Skeletal muscle satellite cell (primary cell): ENCODE results near the gene NFX1.

Experiments
- H3K27me3 ChIP-seq: 2 replicates; pipeline ENCODE4 v1.7.0; 2013; ENCODE audit warnings: low read length; ENCODE audit not compliant: control insufficient read depth, insufficient read depth
- H3K36me3 ChIP-seq: 2 replicates; pipeline ENCODE4 v1.7.0; 2013; ENCODE audit warnings: mild to moderate bottlenecking, control low read depth, low read length; ENCODE audit not compliant: insufficient read depth
- H3K4me1 ChIP-seq: 2 replicates; pipeline ENCODE4 v1.7.0; 2013; ENCODE audit warnings: low read length; ENCODE audit not compliant: control insufficient read depth, insufficient read depth
- H3K4me2 ChIP-seq: 2 replicates; pipeline ENCODE4 v1.7.0; 2013; ENCODE audit warnings: mild to moderate bottlenecking, low read length
- H3K4me3 ChIP-seq: 2 replicates; pipeline ENCODE4 v1.7.0; 2013; ENCODE audit warnings: low read length
- H3K9ac ChIP-seq: 2 replicates; pipeline ENCODE4 v1.7.0; 2013; ENCODE audit warnings: mild to moderate bottlenecking, low read depth, low read length, moderate library complexity
- H3K9me3 ChIP-seq: replicated peaks from 2 replicates; pipeline ENCODE4 v1.7.0; 2013; ENCODE audit warnings: mild to moderate bottlenecking, control low read depth, low read length

Gene NFX1

DNA sequence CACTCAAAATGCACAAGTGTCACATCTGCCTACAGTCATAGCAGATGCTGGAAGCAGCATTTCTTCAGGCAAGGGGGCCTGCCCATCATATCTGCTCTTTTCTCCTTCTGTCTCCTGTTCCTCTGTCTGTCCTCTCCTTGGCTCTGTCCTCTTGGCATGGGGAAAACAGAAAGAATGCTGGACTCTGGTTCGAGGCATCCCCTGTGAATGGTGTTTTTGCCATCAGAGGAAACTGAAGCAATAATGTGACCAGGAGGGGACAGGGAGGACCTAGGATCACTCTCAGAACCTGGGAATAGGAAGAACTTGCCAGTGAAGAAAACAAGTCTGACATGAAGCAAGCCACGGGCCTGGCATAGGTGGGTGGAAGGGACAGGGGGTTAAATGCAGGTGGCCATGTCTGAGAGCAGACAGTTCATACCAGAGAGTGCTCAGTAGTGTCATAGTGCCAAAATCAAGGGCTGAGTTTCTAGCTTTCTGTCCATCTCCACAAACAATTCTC, 76.7 kb downstream of the NFX1 start:
- H3K36me3 ChIP-seq, result peaks cover 56% of the 10 kb centered on the region
- no peaks in the 10 kb centered on the region for H3K4me1 ChIP-seq
- no peaks in the 10 kb centered on the region for H3K9me3 ChIP-seq

DNA sequence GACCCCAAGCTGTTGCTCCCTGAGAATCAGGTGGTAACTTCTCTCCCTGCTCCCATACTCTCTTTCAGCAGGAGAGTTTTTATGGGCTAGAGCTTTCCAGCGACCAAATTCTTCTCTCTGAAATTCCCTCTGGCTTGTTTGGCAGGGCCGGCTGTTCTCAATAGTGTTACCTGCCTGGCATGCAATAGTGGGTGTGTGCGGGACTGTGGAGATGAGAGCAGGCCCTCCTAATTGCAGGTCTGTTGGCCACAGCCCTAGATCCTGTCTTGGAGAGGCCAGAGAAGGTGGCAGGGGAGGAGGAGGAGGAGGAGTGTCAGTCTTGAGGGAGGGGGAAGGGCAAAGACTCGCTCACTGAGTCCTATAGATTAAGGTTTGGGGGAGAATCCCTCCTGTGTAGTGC, 82.6 kb downstream of the NFX1 start:
- Histone ChIP-seq H3K4me3 (no peak overlapping the region), H3K4me1 (no peaks in the 10 kb centered on the region), H3K9me3 (no peaks in the 10 kb centered on the region), H3K9ac (no peak overlapping the region), H3K27me3 (no peaks in the 10 kb centered on the region), H3K36me3 (peaks cover 36% of the 10 kb centered on the region), H3K4me2 (no peak overlapping the region)

More for the DNA sequence above, 76.7 kb downstream of the NFX1 start:
- Histone ChIP-seq H3K9ac (no peak overlapping the region), H3K27me3 (no peaks in the 10 kb centered on the region), H3K4me3 (no peak overlapping the region), H3K4me2 (no peak overlapping the region)

DNA sequence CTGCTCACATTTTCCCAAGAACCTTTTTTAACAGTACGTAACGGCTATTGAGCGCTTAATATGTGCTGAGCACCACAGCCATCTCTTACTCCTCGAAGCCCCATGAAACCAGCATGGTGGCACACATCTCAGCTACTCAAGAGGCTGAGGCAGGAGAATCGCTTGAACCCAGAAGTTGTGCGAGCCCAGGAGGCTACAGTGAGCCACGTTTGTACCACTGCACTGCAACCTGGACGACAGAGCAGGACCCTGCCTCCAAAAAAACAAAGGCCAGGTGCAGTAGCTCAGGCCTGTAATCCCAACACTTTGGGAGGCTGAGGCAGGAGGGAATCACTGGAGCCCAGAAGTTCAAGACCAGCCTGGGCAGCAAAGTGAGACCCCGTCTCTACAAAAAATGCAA, 83.9 kb downstream of the NFX1 start:
- Histone ChIP-seq H3K9ac (no peak overlapping the region), H3K27me3 (no peaks in the 10 kb centered on the region), H3K9me3 (no peaks in the 10 kb centered on the region), H3K4me2 (no peak overlapping the region), H3K36me3 (peaks cover 30% of the 10 kb centered on the region), H3K4me3 (no peak overlapping the region), H3K4me1 (no peaks in the 10 kb centered on the region)

DNA sequence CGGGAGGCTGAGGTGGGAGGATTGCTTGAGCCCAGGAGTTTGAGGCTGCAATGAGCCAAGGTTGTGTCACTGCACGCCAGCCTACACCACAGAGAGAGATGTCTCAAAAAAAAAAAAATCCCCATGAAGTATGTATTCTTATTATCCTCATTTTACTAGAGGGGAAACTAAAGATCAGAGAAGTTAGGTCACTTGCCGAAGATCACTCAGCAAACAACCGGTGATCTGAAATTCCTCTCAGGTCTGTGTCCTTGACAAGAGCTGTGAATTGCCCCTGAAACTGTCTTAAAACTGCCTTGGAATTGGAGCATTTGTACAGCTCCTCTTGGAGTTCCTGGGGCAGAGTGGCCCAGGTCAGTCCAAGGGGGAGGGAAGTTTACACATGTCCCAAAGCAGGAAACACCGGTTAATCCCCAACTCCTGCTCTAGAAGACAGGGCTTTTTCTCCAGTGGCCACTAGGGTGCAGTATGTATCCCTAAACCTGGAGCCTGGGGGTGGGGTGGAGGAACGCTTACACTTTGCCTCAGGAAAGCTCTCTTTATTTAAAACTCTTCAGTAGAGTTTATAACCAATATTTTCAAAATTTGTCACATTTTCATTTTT, 84.4 kb downstream of the NFX1 start:
- H3K9me3 ChIP-seq, result no peaks in the 10 kb centered on the region
- H3K27me3 ChIP-seq, result no peaks in the 10 kb centered on the region
- H3K4me3 ChIP-seq, result no peak overlapping the region
- H3K9ac ChIP-seq, result no peak overlapping the region
- H3K4me1 ChIP-seq, result no peaks in the 10 kb centered on the region
- H3K36me3 ChIP-seq, result peaks cover 24% of the 10 kb centered on the region
- peak overlapping the region; percentile 28 for H3K4me2 ChIP-seq

DNA sequence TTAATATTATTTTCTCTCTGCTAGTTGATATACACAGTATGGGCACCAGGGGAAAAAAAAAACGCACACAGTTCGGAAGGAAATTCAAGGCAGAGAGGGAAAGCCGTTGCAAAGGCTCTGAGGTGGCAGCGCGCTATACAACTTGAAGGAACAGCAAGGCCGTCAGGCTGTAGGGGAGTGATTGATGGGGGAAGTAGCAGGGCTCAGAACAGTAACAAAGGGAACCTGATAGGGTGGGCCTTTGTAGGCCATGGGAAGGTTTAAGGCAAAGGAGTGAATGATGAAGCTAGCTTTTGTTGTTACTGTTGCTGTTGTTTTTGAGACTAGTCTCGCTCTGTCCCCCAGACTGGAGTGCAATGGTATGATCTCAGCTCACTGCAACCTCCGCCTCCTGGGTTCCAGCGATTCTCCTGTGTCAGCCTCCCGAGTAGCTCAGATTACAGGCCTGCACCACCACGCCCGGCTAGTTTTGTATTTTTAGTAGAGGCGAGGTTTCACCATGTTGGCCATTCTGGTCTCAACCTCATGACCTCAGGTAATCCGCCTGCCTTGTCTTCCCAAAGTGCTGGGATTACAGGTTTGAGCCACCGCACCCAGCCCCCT, 85.0 kb downstream of the NFX1 start:
- H3K9ac ChIP-seq, result peak overlapping the region; percentile 19
- H3K36me3 ChIP-seq, result peaks cover 18% of the 10 kb centered on the region
- no peaks in the 10 kb centered on the region for H3K4me1 ChIP-seq
- peak overlapping the region; percentile 28 for H3K4me2 ChIP-seq
- H3K9me3 ChIP-seq, result no peaks in the 10 kb centered on the region
- no peaks in the 10 kb centered on the region for H3K27me3 ChIP-seq
- H3K4me3 ChIP-seq, result no peak overlapping the region

DNA sequence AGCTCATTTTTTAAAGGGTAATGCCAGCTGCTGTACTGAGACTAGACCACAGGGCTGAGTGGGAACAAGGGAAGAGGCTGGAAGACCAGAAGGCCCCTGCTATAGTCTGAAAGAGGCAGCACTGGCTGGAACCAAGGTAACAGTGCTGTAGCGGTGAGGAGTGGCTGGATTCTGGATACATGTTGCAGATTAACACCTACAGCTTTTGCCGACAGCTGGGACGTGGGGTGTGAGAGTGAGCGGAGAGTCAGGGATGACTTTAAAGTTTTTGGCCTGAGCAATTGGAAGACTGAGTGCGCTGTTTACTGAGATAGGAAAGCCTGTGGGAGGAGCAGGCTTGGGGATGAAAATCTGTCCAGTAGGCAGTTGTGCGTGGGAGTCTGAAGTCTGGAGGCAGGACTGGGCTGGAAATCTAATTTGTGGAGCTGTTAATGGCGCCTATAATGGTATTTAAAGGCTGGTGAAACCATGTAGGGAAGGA, 85.6 kb downstream of the NFX1 start:
- Histone ChIP-seq H3K4me2 (no peak overlapping the region), H3K9ac (no peak overlapping the region), H3K4me1 (no peaks in the 10 kb centered on the region), H3K27me3 (no peaks in the 10 kb centered on the region), H3K9me3 (no peaks in the 10 kb centered on the region), H3K36me3 (peaks cover 13% of the 10 kb centered on the region), H3K4me3 (no peak overlapping the region)

DNA sequence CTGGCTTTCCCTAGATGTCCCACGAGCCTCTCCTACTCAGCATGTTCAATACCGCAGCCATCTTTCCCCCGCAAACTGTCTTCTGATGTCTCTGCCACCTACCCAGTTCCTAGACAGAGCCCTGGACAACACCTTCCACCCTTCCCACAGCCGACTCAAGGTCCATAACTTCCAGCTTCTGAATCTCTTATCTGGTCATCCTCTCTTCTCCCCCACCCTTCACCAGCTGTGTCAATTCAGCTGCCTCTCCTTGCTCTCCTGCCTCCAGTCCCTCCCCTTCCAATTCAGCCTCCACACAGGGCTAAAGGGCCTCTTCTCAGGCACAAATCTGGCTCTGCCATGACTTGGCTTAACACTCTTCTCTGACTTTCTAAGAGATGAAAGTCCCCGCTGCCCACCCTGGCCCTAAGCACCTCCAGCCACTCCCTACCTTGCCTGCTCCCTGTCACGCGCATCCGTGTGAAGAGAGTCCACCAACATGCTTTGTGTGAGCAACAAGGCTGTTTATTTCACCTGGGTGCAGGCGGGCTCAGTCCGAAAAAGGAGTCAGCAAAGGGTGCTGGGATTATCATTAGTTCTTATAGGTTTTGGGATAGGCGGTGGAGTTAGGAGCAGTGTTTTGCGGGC, 86.9 kb downstream of the NFX1 start:
- H3K27me3 ChIP-seq, result no peaks in the 10 kb centered on the region
- H3K4me2 ChIP-seq, result no peak overlapping the region
- peaks cover 5% of the 10 kb centered on the region for H3K36me3 ChIP-seq
- H3K4me1 ChIP-seq, result no peaks in the 10 kb centered on the region
- no peaks in the 10 kb centered on the region for H3K9me3 ChIP-seq
- H3K4me3 ChIP-seq, result no peak overlapping the region
- H3K9ac ChIP-seq, result no peak overlapping the region

DNA sequence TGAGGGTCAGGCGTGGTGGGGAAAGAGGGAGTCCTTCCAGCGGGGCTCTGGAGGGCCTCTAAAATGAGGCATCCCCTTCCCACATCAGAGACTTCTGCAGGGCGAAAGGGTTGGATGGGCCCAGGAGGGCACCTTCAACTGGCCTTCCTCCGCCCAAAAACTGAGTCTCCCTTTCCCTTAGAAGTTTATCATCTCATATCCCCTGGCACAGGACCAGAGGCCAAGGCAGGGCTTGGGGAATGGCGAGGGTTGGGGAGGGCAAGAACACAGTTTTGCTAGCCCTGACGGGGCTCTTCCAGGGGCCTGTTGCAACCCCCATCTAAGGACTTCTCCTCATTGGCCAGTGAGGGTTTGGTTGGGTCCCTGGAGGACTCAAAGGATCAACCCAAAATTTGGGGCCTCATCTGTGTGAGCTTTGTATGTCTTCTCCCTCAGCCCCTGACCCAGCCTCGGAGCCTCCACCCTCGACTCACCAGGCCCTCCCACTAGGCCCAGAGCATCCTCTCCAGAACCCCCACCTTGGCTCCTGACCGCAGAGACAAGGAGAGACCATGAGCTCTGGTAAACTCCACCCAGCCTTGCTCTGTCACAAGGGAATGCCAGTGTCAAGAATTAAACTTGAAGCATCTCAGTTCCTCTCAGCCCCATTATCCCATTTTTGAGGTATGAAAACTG, 87.9 kb downstream of the NFX1 start:
- H3K4me2 ChIP-seq, result no peak overlapping the region
- no peaks in the 10 kb centered on the region for H3K9me3 ChIP-seq
- no peak overlapping the region for H3K9ac ChIP-seq
- H3K27me3 ChIP-seq, result no peaks in the 10 kb centered on the region
- no peaks in the 10 kb centered on the region for H3K36me3 ChIP-seq
- no peaks in the 10 kb centered on the region for H3K4me1 ChIP-seq
- H3K4me3 ChIP-seq, result no peak overlapping the region

DNA sequence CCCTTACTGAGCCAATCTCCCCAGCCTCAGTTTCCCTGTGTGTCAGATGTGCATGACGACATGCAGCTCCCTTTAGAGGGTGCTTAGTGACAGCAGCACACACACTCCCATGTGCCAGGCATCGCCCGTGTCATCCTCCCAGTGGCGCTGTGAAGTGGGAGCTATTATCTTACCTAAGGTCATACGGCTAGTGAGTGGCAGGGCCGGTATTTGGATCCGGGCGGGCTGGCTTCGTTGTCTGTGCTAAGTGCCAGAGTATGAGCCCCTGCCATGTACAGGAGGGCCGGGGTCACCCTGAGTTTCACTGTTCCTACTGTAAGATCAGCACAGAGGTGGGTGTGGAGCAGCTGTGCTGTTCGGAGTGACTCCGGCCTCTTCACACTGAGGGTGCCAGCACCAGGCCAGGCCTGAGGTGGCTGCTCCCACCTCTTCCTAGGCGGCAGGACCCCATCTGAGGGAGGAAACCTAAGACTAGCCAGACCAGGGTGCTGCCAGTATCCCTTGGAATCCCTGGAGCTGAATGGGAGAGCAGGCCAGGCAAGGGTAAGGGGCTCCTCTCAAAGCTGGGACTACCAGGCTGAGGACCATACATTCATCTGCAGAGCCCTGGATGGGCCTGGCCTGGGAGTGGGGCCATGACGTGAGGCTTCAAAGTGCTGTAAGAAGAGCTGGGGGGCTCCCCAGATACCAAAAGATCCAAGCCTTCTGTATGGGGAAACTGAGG, 89.5 kb downstream of the NFX1 start:
- H3K9me3 ChIP-seq, result no peaks in the 10 kb centered on the region
- H3K27me3 ChIP-seq, result no peaks in the 10 kb centered on the region

DNA sequence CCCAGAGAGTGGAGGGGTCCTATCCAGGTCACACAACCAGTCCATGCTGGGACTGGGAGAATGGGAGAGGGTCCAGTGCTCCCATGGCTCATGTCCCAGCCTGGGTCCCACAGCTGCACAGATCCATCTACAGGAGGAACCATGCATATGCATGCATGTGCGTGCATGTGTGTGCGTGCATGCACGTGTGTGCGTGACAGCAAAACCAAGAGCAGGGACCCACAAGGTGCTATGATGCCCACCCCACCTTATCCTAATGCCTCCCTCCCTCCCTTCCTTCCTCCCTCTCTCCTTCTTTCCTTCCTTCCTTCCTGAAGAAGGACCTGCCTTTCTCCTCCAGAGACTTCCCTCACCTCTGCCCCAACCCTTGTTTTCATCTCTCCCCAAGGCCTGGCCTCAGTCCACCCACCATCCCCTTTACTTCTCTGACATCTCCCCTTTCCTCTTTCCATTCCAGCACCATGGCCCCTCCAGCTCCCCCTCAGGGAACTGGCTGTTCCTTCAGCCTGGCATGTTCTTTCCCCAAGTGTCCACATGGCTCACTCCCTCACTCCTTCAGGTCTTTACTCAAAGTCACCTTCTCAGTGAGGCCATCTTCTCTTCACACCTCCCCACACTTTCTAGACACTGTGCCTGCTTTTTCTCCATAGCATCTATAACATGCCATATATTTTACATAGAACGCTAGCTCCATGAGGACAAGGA, 90.2 kb downstream of the NFX1 start:
- Histone ChIP-seq H3K4me2 (no peak overlapping the region), H3K36me3 (no peaks in the 10 kb centered on the region), H3K9ac (no peak overlapping the region), H3K27me3 (no peaks in the 10 kb centered on the region), H3K4me1 (no peaks in the 10 kb centered on the region), H3K9me3 (no peaks in the 10 kb centered on the region), H3K4me3 (no peak overlapping the region)

More for the DNA sequence above, 89.5 kb downstream of the NFX1 start:
- Histone ChIP-seq H3K4me3 (no peak overlapping the region), H3K4me1 (no peaks in the 10 kb centered on the region), H3K4me2 (no peak overlapping the region), H3K9ac (no peak overlapping the region), H3K36me3 (no peaks in the 10 kb centered on the region)
